Endothelial cell of umbilical vein (primary cell): ENCODE data around the gene SHC1. TPM values are rescaled to one million over a fixed set of nuclear protein-coding genes. Genes with fewer than 3 reads are reported as not detected.

ENCODE experiments used
- BruUV-seq: library from RNA; stranded (reverse); fragments of 400-500 nt; replicated peaks from 2 replicates; lab custom pipeline; 2021; lab: Mats Ljungman, UMichigan
- CTCF ChIA-PET: fragments of 300-600, 350-600 bp; sonication (Branson Sonifier 250); formaldehyde crosslinking; loops from one replicate; lab custom pipeline; 2021; ENCODE audit warnings: antibody characterized with exemption, inconsistent platforms; lab: Charles Lee
- POLR2A ChIA-PET: fragments of 300-600, 350-600 bp; sonication (Branson Sonifier 250); formaldehyde crosslinking; loops from one replicate; lab custom pipeline; 2021; ENCODE audit warnings: antibody characterized with exemption, inconsistent platforms; lab: Charles Lee
- DNase-seq: peaks from one replicate; pipeline ENCODE4 v3.0.0-alpha.2; 2011; ENCODE audit warnings: low read depth, low spot score
- FAIRE-seq: peaks from 2 replicates; lab custom pipeline; 2011; peaks lifted over from hg19 to GRCh38; lab: Jason Lieb, UNC
- H2AFZ ChIP-seq: 2 replicates; pipeline ENCODE4 v1.6.0; 2012; ENCODE audit warnings: low read depth, low read length, control low read depth, inconsistent platforms
- H3K27ac ChIP-seq: 2 replicates; pipeline ENCODE4 v1.5.1; 2011; ENCODE audit warnings: low read depth, mild to moderate bottlenecking, control low read depth, low read length, moderate library complexity; ENCODE audit not compliant: insufficient read depth
- H3K27me3 ChIP-seq, 2 experiments: 2 replicates each; pipeline versions ENCODE4 v1.6.0 to v1.6.1; 2011; ENCODE audit warnings: low read length in 2 of 2, mixed read lengths in 1 of 2; ENCODE audit not compliant: control insufficient read depth in 2 of 2, insufficient read depth in 2 of 2
- H3K36me3 ChIP-seq, 2 experiments: 2 replicates in 1 of 2; 3 replicates in 1 of 2; pipeline ENCODE4 v1.5.1; 2011; ENCODE audit warnings: low read length in 2 of 2, mild to moderate bottlenecking in 1 of 2, moderate library complexity in 1 of 2; ENCODE audit not compliant: control insufficient read depth in 2 of 2, insufficient read depth in 2 of 2; ENCODE audit errors: extremely low read depth in 1 of 2
- H3K4me1 ChIP-seq: 3 replicates; pipeline ENCODE4 v1.5.1; 2011; ENCODE audit warnings: mild to moderate bottlenecking, low read length; ENCODE audit not compliant: control insufficient read depth, insufficient read depth; ENCODE audit errors: extremely low read depth
- H3K4me2 ChIP-seq: 2 replicates; pipeline ENCODE4 v1.6.1; 2011; ENCODE audit warnings: low read length, control low read depth, mixed read lengths; ENCODE audit not compliant: insufficient read depth
- H3K4me3 ChIP-seq, 3 experiments: fragments of 200-600 bp in 1 of 3; sonication (generic), shearing (Covaris generic) in 1 of 3; replicated peaks in 1 of 3; 2 replicates each; pipeline ENCODE4 v1.5.1; 2011 to 2016; ENCODE audit warnings: control low read depth in 3 of 3, low read length in 3 of 3, mild to moderate bottlenecking in 2 of 3, inconsistent platforms in 1 of 3, low read depth in 1 of 3, moderate library complexity in 1 of 3; ENCODE audit not compliant: insufficient read depth in 1 of 3
- H3K79me2 ChIP-seq: 2 replicates; pipeline ENCODE4 v1.6.0; 2012; ENCODE audit warnings: low read length, inconsistent platforms; ENCODE audit not compliant: control insufficient read depth, insufficient read depth
- H3K9ac ChIP-seq: replicated peaks from 2 replicates; pipeline ENCODE3; 2011; ENCODE audit warnings: low read length, control low read depth; ENCODE audit not compliant: insufficient read depth; ENCODE audit errors: extremely low read depth
- H3K9me1 ChIP-seq: replicated peaks from 3 replicates; pipeline ENCODE4 v1.6.0; 2011; ENCODE audit warnings: mild to moderate bottlenecking, low read length; ENCODE audit not compliant: control insufficient read depth, insufficient read depth; ENCODE audit errors: extremely low read depth
- H3K9me3 ChIP-seq: replicated peaks from 2 replicates; pipeline ENCODE4 v1.5.1; 2012; ENCODE audit warnings: low read length, inconsistent platforms; ENCODE audit not compliant: control insufficient read depth, insufficient read depth
- H4K20me1 ChIP-seq: replicated peaks from 2 replicates; pipeline ENCODE3; 2011; ENCODE audit warnings: mild to moderate bottlenecking, low read length; ENCODE audit not compliant: control insufficient read depth, insufficient read depth; ENCODE audit errors: extremely low read depth
- EZH2 ChIP-seq: IDR thresholded peaks from 2 replicates; pipeline ENCODE4 v1.6.1; 2012; ENCODE audit warnings: borderline replicate concordance, low read depth, mild to moderate bottlenecking, moderate library complexity, low read length, inconsistent platforms; ENCODE audit not compliant: severe bottlenecking
- FOS ChIP-seq: IDR thresholded peaks from 2 replicates; pipeline ENCODE4 v1.6.1; 2011; ENCODE audit warnings: mild to moderate bottlenecking, low read length, moderate library complexity, borderline replicate concordance; ENCODE audit not compliant: insufficient read depth
- GATA2 ChIP-seq: IDR thresholded peaks from 2 replicates; pipeline ENCODE4 v1.7.0; 2011; ENCODE audit warnings: low read depth, mild to moderate bottlenecking, moderate library complexity, mixed read lengths, low read length; ENCODE audit not compliant: insufficient read length, insufficient read depth
- MYC ChIP-seq: IDR thresholded peaks from one replicate; pipeline ENCODE4 v1.6.1; 2011; ENCODE audit warnings: mild to moderate bottlenecking, low read depth, low read length
- POLR2A ChIP-seq: IDR thresholded peaks from 2 replicates; pipeline ENCODE4 v1.6.1; 2012; ENCODE audit warnings: low read depth, mild to moderate bottlenecking, control low read depth, low read length
- POLR2AphosphoS5 ChIP-seq: IDR thresholded peaks from 2 replicates; pipeline ENCODE4 v1.6.1; 2012; ENCODE audit warnings: low read depth, mild to moderate bottlenecking, control low read depth, low read length, moderate library complexity; ENCODE audit not compliant: insufficient read depth
- dilution Hi-C: fragments of 300-500 bp; cut with MboI; formaldehyde crosslinking; loops from one replicate; pipeline ENCODE4 v1.15.0; 2019; ENCODE audit warnings: low sequenced_read_pairs; ENCODE audit not compliant: extremely low pct_ligation_motif_present
- intact Hi-C: fragments of 100-400 bp; cut with micrococcal nuclease; formaldehyde crosslinking; loops from one replicate; pipeline ENCODE4 v1.10.0; 2022
- polyA plus RNA-seq, 4 experiments: library from polyadenylated mRNA; depleted of rRNA in 3 of 4; stranded (reverse) in 3 of 4; unstranded in 1 of 4; fragments of >200 nt; gene quantifications; 2 replicates each; pipeline versions ENCODE4 v1.2.1 to v1.2.3, GENCODE V29; 2011 to 2012; ENCODE audit warnings: missing spikeins in 1 of 4
- total RNA-seq: library from RNA; stranded (reverse); gene quantifications from 2 replicates; pipeline ENCODE4 v1.2.3, GENCODE V29; 2021
- TF ChIP-seq, protein P1 (sequence below), 2 donors: IDR thresholded peaks; 1 replicate in 1 of 2; 2 replicates in 1 of 2; pipeline ENCODE4 v1.5.1; 2011; ENCODE audit warnings: low read length in 2 of 2, mild to moderate bottlenecking in 2 of 2, moderate library complexity in 2 of 2, control low read depth in 1 of 2, inconsistent platforms in 1 of 2, low read depth in 1 of 2; ENCODE audit not compliant: insufficient read depth in 1 of 2; ENCODE audit errors: extremely low read depth in 1 of 2

SHC1 gene
- total and polyA plus RNA-seq, 2 donors (not counting 3 experiments of a cell fraction or from before 2014, with no cell fraction given), result 316 to 324 TPM

DNA sequence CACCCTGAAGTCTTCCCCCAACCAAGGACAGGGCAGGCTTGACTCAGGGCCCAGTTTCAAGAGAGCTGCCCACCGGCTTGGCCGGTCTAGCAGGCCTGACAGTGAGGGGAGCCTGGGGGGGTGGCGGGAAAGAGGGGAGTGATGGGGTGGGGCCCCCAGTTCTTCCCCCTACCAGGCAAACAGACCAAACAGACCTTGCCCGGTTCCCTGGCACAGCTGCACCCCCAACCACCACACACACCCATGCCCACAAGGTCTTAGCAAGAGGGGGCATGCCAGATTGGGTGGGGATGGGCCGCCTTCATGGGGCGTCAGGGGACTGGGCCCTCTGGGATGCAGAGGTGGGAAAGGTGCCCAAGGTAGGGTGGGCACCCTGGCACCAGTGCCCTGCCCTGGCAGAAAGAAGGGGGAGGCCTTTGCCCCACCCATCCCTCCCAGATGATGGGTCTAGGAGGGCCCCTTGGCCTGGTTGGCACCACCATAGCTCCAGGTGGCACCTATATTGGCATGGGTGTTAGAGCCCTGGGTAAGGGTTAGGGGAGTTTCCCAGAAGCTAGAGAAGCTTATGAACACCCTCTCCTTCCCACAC is 41.0 kb upstream of the SHC1 start:
- no peak overlapping the region for H3K4me2 ChIP-seq
- no peak for TF ChIP-seq POLR2A
- no peak for TF ChIP-seq POLR2AphosphoS5
- TF ChIP-seq, protein P1, sequence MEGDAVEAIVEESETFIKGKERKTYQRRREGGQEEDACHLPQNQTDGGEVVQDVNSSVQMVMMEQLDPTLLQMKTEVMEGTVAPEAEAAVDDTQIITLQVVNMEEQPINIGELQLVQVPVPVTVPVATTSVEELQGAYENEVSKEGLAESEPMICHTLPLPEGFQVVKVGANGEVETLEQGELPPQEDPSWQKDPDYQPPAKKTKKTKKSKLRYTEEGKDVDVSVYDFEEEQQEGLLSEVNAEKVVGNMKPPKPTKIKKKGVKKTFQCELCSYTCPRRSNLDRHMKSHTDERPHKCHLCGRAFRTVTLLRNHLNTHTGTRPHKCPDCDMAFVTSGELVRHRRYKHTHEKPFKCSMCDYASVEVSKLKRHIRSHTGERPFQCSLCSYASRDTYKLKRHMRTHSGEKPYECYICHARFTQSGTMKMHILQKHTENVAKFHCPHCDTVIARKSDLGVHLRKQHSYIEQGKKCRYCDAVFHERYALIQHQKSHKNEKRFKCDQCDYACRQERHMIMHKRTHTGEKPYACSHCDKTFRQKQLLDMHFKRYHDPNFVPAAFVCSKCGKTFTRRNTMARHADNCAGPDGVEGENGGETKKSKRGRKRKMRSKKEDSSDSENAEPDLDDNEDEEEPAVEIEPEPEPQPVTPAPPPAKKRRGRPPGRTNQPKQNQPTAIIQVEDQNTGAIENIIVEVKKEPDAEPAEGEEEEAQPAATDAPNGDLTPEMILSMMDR (IDR thresholded peaks at IDR 0.05; ENCODE audit: extremely low read depth in 1 of 2, insufficient read depth in 1 of 2, low read depth in 1 of 2, low read length in 2 of 2), result no peak
- no peak for TF ChIP-seq GATA2
- TF ChIP-seq EZH2, result no peak
- no peak for TF ChIP-seq MYC
- no peak for TF ChIP-seq FOS
- ChIA-PET CTCF (interaction anchor here (0.5 to 6.4 kb wide), 3 partner anchors 10 to 1131 kb away, joined by 3 to 87 read pairs (median 3); partner anchors contain the start of genes PYGO2 and ZBTB7B), POLR2A (no interaction called here)
- no peak overlapping the region for H3K27ac ChIP-seq
- no peaks in the 10 kb centered on the region for H3K4me1 ChIP-seq
- no peaks in the 10 kb centered on the region for H4K20me1 ChIP-seq
- FAIRE-seq, result no peak
- H3K9ac ChIP-seq, result no peak overlapping the region
- dilution Hi-C loops, result no loop called here
- no peaks in the 10 kb centered on the region for H3K27me3 ChIP-seq
- H2AFZ ChIP-seq, result no peak overlapping the region
- H3K9me3 ChIP-seq, result no peaks in the 10 kb centered on the region
- intact Hi-C loops, result no loop called here
- peaks cover 3% of the 10 kb centered on the region for H3K79me2 ChIP-seq
- peaks cover 0 to 17% of the 10 kb centered on the region in 2 experiments for H3K36me3 ChIP-seq
- no peak overlapping the region for H3K4me3 ChIP-seq
- no TSS peak for BruUV-seq
- DNase-seq, result no peak
- H3K9me1 ChIP-seq, result no peaks in the 10 kb centered on the region
